ENCODE data around the gene KLHL29.
A peak's percentile ranks its signal among the peaks of the same experiment; 100 is the strongest.

The KLHL29 gene

DNA sequence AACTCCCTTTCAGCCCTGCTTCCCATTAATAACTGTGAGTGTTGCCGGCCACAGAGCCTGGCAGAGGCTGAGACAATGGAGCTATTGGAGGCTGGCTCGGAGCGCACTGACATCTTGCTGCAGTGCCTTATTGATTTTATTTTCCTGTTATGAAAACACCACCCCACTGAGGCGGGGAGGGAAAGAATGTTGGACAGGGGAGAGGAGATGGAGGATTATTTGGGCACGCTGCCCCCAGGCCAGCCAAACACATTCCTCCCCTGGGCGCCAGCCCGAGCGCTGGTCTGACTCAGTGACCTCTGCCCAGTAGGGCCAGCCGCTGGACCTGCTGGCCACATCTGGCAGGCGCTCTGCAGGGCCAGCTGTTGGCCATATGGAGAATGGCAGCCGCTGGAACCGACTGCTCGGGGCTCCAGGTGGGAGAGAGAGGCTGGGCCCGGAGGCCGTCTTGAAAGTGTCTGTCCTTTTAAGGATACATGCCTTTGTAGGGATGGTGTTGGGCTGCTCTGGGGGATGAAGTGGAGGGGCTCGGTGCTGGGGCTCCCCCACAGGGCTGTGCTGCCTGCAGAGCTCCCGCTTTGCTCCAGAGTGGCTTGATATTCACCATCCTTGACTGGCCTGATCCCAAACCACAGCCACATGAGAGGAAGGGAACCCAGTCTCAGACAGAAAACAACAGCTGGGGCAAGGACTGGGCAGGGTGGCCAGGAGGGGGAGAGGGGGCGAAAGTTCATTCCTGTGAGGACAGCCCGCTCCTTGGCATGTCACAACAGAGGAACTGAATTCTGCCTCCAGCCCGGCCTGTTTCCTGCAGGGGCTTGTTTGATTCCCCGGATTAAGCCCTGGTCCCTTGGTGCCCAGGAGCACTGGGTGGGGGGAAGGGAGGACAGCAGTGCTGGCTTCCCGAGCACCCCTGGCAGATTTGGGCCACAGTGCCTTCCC, 179.0 kb downstream of the KLHL29 start:
- TF ChIP-seq, protein P1, sequence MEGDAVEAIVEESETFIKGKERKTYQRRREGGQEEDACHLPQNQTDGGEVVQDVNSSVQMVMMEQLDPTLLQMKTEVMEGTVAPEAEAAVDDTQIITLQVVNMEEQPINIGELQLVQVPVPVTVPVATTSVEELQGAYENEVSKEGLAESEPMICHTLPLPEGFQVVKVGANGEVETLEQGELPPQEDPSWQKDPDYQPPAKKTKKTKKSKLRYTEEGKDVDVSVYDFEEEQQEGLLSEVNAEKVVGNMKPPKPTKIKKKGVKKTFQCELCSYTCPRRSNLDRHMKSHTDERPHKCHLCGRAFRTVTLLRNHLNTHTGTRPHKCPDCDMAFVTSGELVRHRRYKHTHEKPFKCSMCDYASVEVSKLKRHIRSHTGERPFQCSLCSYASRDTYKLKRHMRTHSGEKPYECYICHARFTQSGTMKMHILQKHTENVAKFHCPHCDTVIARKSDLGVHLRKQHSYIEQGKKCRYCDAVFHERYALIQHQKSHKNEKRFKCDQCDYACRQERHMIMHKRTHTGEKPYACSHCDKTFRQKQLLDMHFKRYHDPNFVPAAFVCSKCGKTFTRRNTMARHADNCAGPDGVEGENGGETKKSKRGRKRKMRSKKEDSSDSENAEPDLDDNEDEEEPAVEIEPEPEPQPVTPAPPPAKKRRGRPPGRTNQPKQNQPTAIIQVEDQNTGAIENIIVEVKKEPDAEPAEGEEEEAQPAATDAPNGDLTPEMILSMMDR (IDR thresholded peaks at IDR 0.05) = no peak

DNA sequence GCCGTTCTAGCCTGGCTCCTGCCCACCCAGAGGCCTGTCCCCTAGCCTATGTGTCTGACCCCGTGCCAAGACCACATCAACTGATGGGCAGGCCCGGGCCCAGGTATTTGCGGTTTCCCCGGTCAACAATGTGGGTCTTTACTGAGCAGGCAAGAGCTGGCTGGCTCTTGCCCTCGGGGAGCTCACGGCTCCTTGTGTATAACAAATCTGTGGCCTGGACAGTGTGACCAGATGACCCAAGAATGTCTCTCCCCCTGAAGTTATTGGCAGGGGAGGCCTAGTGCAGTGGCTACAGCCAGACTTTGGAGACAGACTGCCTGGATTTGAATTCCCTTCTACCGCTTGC, 179.6 kb downstream of the KLHL29 start:
- TF ChIP-seq, protein P1 (IDR thresholded peaks at IDR 0.05) = no peak

DNA sequence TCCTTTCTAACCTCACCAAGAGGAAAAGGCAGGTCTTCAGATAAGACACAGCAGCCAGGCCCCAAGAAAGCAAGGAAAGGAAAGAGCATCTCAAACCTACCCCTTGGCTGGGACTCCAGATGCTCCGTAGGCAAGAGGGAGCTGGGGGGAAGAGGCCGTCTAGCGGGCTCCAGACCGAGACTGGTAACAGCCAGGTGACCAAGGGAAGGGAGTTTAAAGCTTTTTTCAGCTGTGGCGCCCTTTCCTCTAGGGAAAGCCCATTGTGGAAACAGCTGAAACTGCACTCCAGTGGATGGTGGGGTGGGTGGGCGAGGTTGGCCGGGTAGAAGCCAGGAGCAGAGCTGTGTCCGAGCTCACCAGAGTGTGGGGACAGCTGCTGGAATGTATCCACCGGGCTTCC, 180.4 kb downstream of the KLHL29 start:
- TF ChIP-seq, protein P1 (IDR thresholded peaks at IDR 0.05) = no peak

DNA sequence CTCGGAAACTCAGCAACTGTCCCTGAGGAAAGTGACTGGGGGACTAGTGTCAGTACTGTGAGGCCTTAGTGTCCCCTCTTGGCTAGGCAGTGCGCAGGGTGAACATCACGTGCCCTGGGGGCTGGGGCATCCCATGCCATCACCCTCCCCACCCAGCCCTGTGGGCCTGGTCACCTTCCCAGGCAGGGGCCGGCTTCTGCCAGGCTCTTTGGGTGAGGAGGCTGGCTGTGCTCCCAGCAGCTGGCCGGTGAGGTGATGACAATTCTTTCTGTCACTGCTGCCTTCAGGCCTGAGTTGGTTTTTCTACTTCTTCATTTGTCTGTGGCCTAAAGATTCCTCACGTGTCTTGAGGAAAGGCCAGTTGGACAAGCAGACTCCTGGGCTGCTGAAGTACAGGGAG, 180.8 kb downstream of the KLHL29 start:
- TF ChIP-seq, protein P1 (IDR thresholded peaks at IDR 0.05) = no peak

DNA sequence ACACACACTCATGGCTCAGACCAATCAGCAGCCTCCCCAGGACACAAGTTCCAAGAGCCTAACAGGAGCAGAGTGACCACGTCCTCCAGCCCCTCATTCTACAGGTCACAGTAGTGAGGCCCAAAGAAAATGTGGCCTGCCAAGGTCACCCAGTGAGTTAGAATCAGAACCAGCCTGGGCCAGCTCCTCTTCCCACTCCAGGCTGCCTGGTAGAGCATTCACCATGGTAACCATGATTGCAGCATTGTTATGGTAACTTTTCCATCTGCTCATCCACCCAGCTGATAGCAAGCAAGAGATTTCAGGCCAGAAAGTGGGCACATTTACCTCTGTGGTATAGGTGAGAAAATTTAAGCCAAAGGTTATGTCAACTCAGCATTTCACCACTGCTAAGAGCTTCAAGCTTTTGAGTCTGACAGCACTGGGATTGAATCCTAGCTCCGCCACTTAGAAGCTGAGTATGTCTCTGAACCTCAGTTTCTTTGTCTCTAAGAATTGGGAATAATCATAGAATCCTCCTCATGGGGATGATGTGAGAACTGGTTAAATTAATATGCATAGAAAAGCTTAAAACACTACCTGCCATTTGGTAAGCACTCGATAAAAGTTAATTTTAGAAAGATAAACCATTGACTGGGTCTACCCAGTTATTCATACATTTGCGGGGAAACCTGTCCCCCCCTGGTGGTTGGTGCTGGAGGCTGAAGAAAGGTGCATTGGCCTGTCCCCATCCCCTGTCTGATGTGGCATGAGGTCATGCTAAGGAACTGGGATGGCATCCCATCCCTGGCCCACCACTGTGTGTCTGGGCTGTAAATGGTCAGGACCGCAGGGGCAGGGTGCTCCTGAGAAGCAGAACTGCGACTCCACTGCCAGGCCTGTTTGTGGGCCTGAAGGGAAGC, 181.5 kb downstream of the KLHL29 start:
- TF ChIP-seq, protein P1 (IDR thresholded peaks at IDR 0.05) = peak; percentile 35; the same call in 1 of the 2 replicates

DNA sequence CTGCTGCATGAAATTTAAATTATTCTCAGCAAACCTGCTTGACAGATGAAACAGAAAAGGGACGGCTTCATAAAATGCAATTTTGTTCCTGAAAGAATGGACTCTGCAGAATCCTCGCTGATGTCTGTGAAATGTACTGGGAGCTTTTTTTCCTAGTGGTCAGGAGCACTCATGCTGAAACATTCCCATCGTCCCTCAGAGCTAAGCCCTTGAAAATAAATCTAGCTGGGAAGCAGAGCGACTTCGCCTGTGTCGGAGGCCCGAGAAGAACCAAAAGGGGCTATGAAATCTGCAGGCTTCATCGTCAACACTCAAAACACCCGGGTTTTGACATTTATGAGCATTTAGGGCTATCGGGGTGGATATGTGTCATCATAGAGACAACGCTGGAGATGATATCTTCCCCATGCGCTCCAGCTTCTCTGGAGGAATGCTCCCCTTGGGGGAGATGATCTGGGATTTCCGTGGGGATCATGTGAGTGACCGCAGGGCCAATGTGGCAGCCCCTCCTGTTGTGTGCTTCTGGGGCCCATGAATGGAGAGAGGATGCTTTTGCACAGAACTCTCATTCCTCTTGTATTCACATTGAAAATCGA, 182.3 kb downstream of the KLHL29 start:
- TF ChIP-seq, protein P1 (IDR thresholded peaks at IDR 0.05) = no peak

DNA sequence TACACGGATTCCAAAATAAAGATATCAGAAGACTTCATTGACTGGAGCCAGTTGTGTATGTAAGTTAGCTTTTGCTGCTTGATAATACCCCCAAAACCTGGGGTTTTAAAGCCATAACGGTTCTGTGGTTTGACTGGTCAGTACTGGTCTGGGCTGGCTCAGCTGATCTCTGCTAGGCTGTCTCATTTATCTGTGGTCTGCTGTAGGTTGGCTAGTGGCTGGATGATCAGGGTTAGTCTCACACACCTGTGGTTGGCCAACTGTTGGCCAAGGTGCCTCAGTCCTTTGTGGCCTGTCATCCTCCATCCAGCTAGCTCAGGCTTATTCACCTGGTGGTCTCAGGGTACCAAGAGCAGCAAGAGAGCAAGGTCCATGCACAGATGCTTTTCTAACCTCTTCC, 183.2 kb downstream of the KLHL29 start:
- TF ChIP-seq, protein P1 (IDR thresholded peaks at IDR 0.05) = no peak

Measured in LNCAP (cell line).